Activated CD8-positive, alpha-beta T cell treated with anti-CD3 and anti-CD28 coated beads for 36 hours (primary cell): Measurements from ENCODE around the gene KAT2A. TPM values are rescaled to one million over a fixed set of nuclear protein-coding genes. Genes with fewer than 3 reads are reported as not detected.
A peak's percentile ranks its signal among the peaks of the same experiment; 100 is the strongest.

Source experiments
- ATAC-seq: fragments of 200-7000 bp; cut with Tn5 transposase; one replicate; pipeline ENCODE4 v1.10.0; 2021; ENCODE audit warnings: mild to moderate bottlenecking, moderate library complexity
- CTCF ChIA-PET: fragments of 350-600 bp; sonication (Branson Sonifier 250); formaldehyde crosslinking; loops from one replicate; lab custom pipeline; 2021; ENCODE audit warnings: antibody characterized with exemption; lab: Charles Lee
- POLR2A ChIA-PET: fragments of 350-600 bp; sonication (Branson Sonifier 250); formaldehyde crosslinking; loops from one replicate; lab custom pipeline; 2021; ENCODE audit warnings: antibody characterized with exemption; lab: Charles Lee
- DNase-seq: peaks from one replicate; pipeline ENCODE4 v3.0.0-alpha.2; 2020
- H3K27ac Mint-ChIP-seq: one replicate; pipeline ENCODE4 v1.8.0; 2021; ENCODE audit warnings: mild to moderate bottlenecking, mixed read lengths
- H3K27me3 Mint-ChIP-seq: one replicate; pipeline ENCODE4 v1.8.0; 2021; ENCODE audit warnings: mixed read lengths
- H3K36me3 Mint-ChIP-seq: one replicate; pipeline ENCODE4 v1.8.0; 2021; ENCODE audit warnings: low read depth, mixed read lengths
- H3K4me1 Mint-ChIP-seq: one replicate; pipeline ENCODE4 v1.8.0; 2021; ENCODE audit warnings: low read depth, mixed read lengths
- H3K4me3 Mint-ChIP-seq: one replicate; pipeline ENCODE4 v1.8.0; 2021; ENCODE audit warnings: mild to moderate bottlenecking, moderate library complexity, mixed read lengths
- H3K9me3 Mint-ChIP-seq: one replicate; pipeline ENCODE4 v1.8.0; 2021; ENCODE audit warnings: mixed read lengths
- CTCF ChIP-seq: fragments of 200-600 bp; IDR thresholded peaks from one replicate; pipeline ENCODE4 v1.8.0; 2022; ENCODE audit warnings: antibody characterized with exemption, mild to moderate bottlenecking
- intact Hi-C: fragments of 100-400 bp; cut with micrococcal nuclease; formaldehyde crosslinking; loops from one replicate; pipeline ENCODE4 v1.10.0; 2022
- total RNA-seq, 2 experiments: library from RNA; stranded (reverse); gene quantifications; one replicate each; pipeline ENCODE4 v1.2.3, GENCODE V29; 2021

The KAT2A gene
- total RNA-seq, 2 experiments from 2014 or later = 49.2 to 50.2 TPM

GRCh38 chr17:42109086-42109485, 12.1 kb downstream of the KAT2A start:
- H3K4me1 Mint-ChIP-seq = peaks cover 24% of the 10 kb centered on the region
- POLR2A ChIA-PET = interaction anchor here (1.1 to 2.0 kb wide), 5 partner anchors 9 to 144 kb away, joined by 3 to 9 read pairs (median 5); partner anchors contain the start of genes DNAJC7, KAT2A and NKIRAS2
- CTCF ChIA-PET = interaction anchor here (0.9 to 14.3 kb wide), 5 partner anchors 10 to 145 kb away, joined by 3 to 110 read pairs (median 6); partner anchors contain the start of genes DNAJC7 and NKIRAS2
- no peaks in the 10 kb centered on the region for H3K27me3 Mint-ChIP-seq
- intact Hi-C loops = no loop called here
- ATAC-seq (no peak), DNase-seq (no peak)
- TF ChIP-seq CTCF = no peak
- no peak overlapping the region for H3K4me3 Mint-ChIP-seq
- H3K27ac Mint-ChIP-seq = peak overlapping the region; percentile 35
- H3K36me3 Mint-ChIP-seq = peaks cover 16% of the 10 kb centered on the region
- H3K9me3 Mint-ChIP-seq = no peaks in the 10 kb centered on the region

GRCh38 chr17:42107597-42108576, 13.3 kb downstream of the KAT2A start:
- Mint-ChIP-seq H3K9me3 (no peaks in the 10 kb centered on the region), H3K27me3 (no peaks in the 10 kb centered on the region), H3K36me3 (peaks cover 13% of the 10 kb centered on the region), H3K27ac (peak overlapping the region; percentile 71), H3K4me1 (peaks cover 23% of the 10 kb centered on the region), H3K4me3 (peak overlapping the region; percentile 52)
- intact Hi-C loops = no loop called here
- ATAC-seq = peak; percentile 89
- TF ChIP-seq CTCF = no peak
- ChIA-PET CTCF (interaction anchor here (1.0 to 14.3 kb wide), 9 partner anchors 10 to 90 kb away, joined by 3 to 110 read pairs (median 5); partner anchors contain the start of genes DNAJC7 and NKIRAS2), POLR2A (interaction anchor here (0.7 to 2.3 kb wide), 11 partner anchors 9 to 142 kb away, joined by 3 to 9 read pairs (median 4); partner anchors contain the start of genes DNAJC7, KAT2A, NKIRAS2 and ZNF385C)
- DNase-seq = peak; percentile 94

- DNase-seq (no peak), ATAC-seq (no peak)
- no peaks in the 10 kb centered on the region for H3K27me3 Mint-ChIP-seq
- POLR2A ChIA-PET = interaction anchor here (0.9 to 2.3 kb wide), 4 partner anchors 8 to 90 kb away, joined by 4 to 9 read pairs (median 4); partner anchors contain the start of genes DNAJC7 and ZNF385C
- no peaks in the 10 kb centered on the region for H3K9me3 Mint-ChIP-seq
- peaks cover 10% of the 10 kb centered on the region for H3K36me3 Mint-ChIP-seq
- intact Hi-C loops = no loop called here
- TF ChIP-seq CTCF = no peak
- H3K4me3 Mint-ChIP-seq = peak overlapping the region; percentile 52
- H3K27ac Mint-ChIP-seq = no peak overlapping the region
- peaks cover 19% of the 10 kb centered on the region for H3K4me1 Mint-ChIP-seq
- CTCF ChIA-PET = interaction anchor here (0.9 to 3.5 kb wide), 8 partner anchors 8 to 89 kb away, joined by 3 to 23 read pairs (median 4); partner anchors contain the start of gene NKIRAS2
Observed at GRCh38 chr17:42107124-42107523, 14.0 kb downstream of the KAT2A start.

- Mint-ChIP-seq H3K27me3 (no peaks in the 10 kb centered on the region), H3K9me3 (no peaks in the 10 kb centered on the region), H3K27ac (no peak overlapping the region), H3K4me3 (no peak overlapping the region), H3K36me3 (peaks cover 10% of the 10 kb centered on the region), H3K4me1 (peaks cover 14% of the 10 kb centered on the region)
- intact Hi-C loops = no loop called here
- ATAC-seq = no peak
- no peak for DNase-seq
- ChIA-PET CTCF (interaction anchor here (0.9 to 3.4 kb wide), 3 partner anchors 39 to 103 kb away, joined by 3 to 23 read pairs (median 3); no protein-coding TSS in a partner anchor), POLR2A (interaction anchor here (1.5 kb wide), 1 partner anchor 89 kb away, joined by 4 read pairs; the partner anchor contains the start of gene DNAJC7)
- no peak for TF ChIP-seq CTCF
Observed at GRCh38 chr17:42106009-42106408, 15.2 kb downstream of the KAT2A start.
